Calu3 (cell line): ENCODE results near the gene RPL28. TPM values are rescaled to one million over a fixed set of nuclear protein-coding genes. Genes with fewer than 3 reads are reported as not detected.
"Not testable (repeated sequence)": the region's sequence is repeated elsewhere in the genome, so short reads cannot be mapped to it uniquely, and the experiment has no call there.

Experiments used
- BruUV-seq: library from RNA; stranded (reverse); fragments of 400-500 nt; replicated peaks from 2 replicates; lab custom pipeline; 2021; lab: Mats Ljungman, UMichigan
- CTCF ChIA-PET: fragments of 300-600 bp; sonication (Branson Sonifier 250); formaldehyde crosslinking; loops from one replicate; lab custom pipeline; 2022; ENCODE audit warnings: antibody characterized with exemption; lab: Charles Lee
- DNase-seq: peaks from one replicate; pipeline ENCODE4 v3.0.0; 2022
- H3K27ac Mint-ChIP-seq: one replicate; pipeline ENCODE4 v1.8.0; 2022; ENCODE audit warnings: mixed read lengths; ENCODE audit not compliant: unreplicated experiment
- H3K27me3 Mint-ChIP-seq: one replicate; pipeline ENCODE4 v1.8.0; 2022; ENCODE audit warnings: mixed read lengths; ENCODE audit not compliant: unreplicated experiment
- H3K36me3 Mint-ChIP-seq: one replicate; pipeline ENCODE4 v1.8.0; 2022; ENCODE audit warnings: mild to moderate bottlenecking, moderate library complexity, mixed read lengths; ENCODE audit not compliant: insufficient read depth, unreplicated experiment
- H3K4me1 Mint-ChIP-seq: one replicate; pipeline ENCODE4 v1.8.0; 2022; ENCODE audit warnings: mild to moderate bottlenecking, low read depth, mixed read lengths; ENCODE audit not compliant: unreplicated experiment
- H3K4me3 Mint-ChIP-seq: one replicate; pipeline ENCODE4 v1.8.0; 2022; ENCODE audit warnings: mild to moderate bottlenecking, low read depth, moderate library complexity, mixed read lengths; ENCODE audit not compliant: unreplicated experiment
- H3K9me3 Mint-ChIP-seq: one replicate; pipeline ENCODE4 v1.8.0; 2022; ENCODE audit warnings: low read depth, mixed read lengths; ENCODE audit not compliant: unreplicated experiment
- CTCF ChIP-seq: fragments of 200-600 bp; IDR thresholded peaks from one replicate; pipeline ENCODE4 v1.8.0; 2022; ENCODE audit warnings: antibody characterized with exemption; ENCODE audit not compliant: unreplicated experiment
- intact Hi-C: fragments of 100-400 bp; cut with micrococcal nuclease; formaldehyde crosslinking; loops from one replicate; pipeline ENCODE4 v1.10.0; 2022; ENCODE audit not compliant: unreplicated experiment
- total RNA-seq: library from RNA; stranded (reverse); gene quantifications from 2 replicates; pipeline ENCODE4 v1.2.3, GENCODE V29; 2022

The RPL28 gene
- total RNA-seq, 1 experiment from 2014 or later = 1,520 TPM

- Mint-ChIP-seq H3K36me3 (peaks cover 4% of the 10 kb centered on the region), H3K27ac (no peak overlapping the region), H3K4me1 (peaks cover 9% of the 10 kb centered on the region), H3K27me3 (peaks cover 79% of the 10 kb centered on the region), H3K4me3 (no peak overlapping the region), H3K9me3 (no peaks in the 10 kb centered on the region)
- intact Hi-C loops = no loop called here
- CTCF ChIA-PET = interaction anchor here (0.6 kb wide), 1 partner anchor 73 kb away, joined by 4 read pairs; no protein-coding TSS in a partner anchor
- no TSS peak for BruUV-seq
- DNase-seq = no peak
- no peak for TF ChIP-seq CTCF
Observed at GRCh38 chr19:55419624-55420236, 34.0 kb downstream of the RPL28 start.

GRCh38 chr19:55421281-55421680 lies 35.5 kb downstream of the RPL28 start:
- H3K36me3 Mint-ChIP-seq, H3K4me1 Mint-ChIP-seq, BruUV-seq, H3K4me3 Mint-ChIP-seq, intact Hi-C loops, H3K27ac Mint-ChIP-seq, DNase-seq, H3K9me3 Mint-ChIP-seq: not testable (repeated sequence)
- H3K27me3 Mint-ChIP-seq = peaks cover 75% of the 10 kb centered on the region
- CTCF ChIA-PET = interaction anchor here (0.6 to 1.0 kb wide), 3 partner anchors 139 to 279 kb away, joined by 3 to 5 read pairs (median 4); no protein-coding TSS in a partner anchor

GRCh38 chr19:55423225-55424005 lies 37.7 kb downstream of the RPL28 start:
- no peak for TF ChIP-seq CTCF
- H3K36me3 Mint-ChIP-seq = peaks cover 4% of the 10 kb centered on the region
- no peak for DNase-seq
- H3K4me3 Mint-ChIP-seq = no peak overlapping the region
- CTCF ChIA-PET = interaction anchor here (0.7 kb wide), 1 partner anchor 164 kb away, joined by 3 read pairs; no protein-coding TSS in a partner anchor
- peaks cover 74% of the 10 kb centered on the region for H3K27me3 Mint-ChIP-seq
- intact Hi-C loops = no loop called here
- H3K27ac Mint-ChIP-seq = no peak overlapping the region
- H3K4me1 Mint-ChIP-seq = no peaks in the 10 kb centered on the region
- BruUV-seq = no TSS peak
- no peaks in the 10 kb centered on the region for H3K9me3 Mint-ChIP-seq

- Mint-ChIP-seq H3K9me3 (no peaks in the 10 kb centered on the region), H3K4me3 (no peak overlapping the region), H3K36me3 (peaks cover 4% of the 10 kb centered on the region), H3K27ac (no peak overlapping the region), H3K4me1 (no peaks in the 10 kb centered on the region), H3K27me3 (peaks cover 76% of the 10 kb centered on the region)
- CTCF ChIA-PET = no interaction called here
- no TSS peak for BruUV-seq
- TF ChIP-seq CTCF = no peak
- intact Hi-C loops = no loop called here
- DNase-seq = no peak
Observed at GRCh38 chr19:55424518-55424917, 38.8 kb downstream of the RPL28 start.
